HG03571 (cell line): ENCODE results near the gene HCN4.

Source experiments
- ATAC-seq: cut with Tn5 transposase; IDR thresholded peaks from one replicate; pipeline ENCODE4 v1.9.1; 2021; ENCODE audit not compliant: unreplicated experiment

Gene HCN4

DNA sequence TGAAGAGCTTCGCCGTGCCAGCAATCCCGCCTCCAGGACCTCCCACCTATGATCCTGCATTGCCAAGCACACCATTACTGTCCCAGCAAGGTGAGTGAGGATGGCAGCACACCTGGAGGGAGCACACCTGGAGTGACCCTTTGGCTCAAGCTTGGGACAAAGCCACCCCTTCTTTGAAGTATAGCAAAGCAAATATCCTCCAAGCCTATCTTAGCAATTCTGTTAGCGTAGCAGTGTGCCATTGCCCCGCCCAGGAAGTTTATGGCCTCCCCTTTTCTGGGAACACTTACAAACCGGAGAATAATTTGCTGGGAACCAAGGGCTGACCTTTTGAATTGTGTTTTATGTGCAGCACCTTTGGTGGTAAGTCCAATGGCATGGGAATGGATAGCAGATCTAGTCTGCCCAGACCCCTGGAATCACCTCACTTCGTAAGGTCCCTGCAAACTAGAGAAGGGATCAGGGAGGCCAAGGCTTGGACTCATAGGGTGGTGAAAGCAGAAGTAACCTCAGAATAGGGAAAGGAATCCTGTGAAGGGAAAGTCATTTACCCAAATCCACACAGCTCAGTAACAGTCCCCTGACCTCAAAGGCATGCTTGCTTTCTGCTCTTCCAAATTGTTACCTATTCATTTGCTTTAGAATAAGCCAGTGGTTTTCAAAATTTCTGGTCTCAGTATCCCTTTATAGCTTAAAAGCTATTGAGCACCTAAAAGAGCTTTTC, 70.1 kb downstream of the HCN4 start:
- no peak for ATAC-seq

GRCh38 chr15:73296609-73297353, 72.0 kb downstream of the HCN4 start:
- ATAC-seq: no peak

- ATAC-seq: no peak
Observed at GRCh38 chr15:73295630-73296286, 73.0 kb downstream of the HCN4 start.

DNA sequence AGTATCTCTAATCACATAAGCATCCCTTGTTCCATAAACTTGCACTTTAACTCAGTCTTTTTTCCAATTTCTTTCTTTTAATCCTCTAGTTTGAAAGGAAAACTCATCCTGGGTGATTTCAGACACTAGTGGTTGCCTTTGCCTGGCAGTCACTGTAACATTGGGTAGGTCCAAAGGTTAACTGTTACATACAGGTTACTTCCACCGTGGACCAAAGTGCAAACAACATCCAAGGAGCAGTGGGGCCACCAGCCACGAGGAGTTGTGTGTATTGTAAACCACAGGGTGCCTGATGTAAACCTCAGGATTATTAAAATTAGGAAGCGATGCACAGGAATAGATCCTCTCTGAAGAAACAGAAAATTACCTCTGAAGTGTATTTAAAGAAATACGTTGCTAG, 75.0 kb downstream of the HCN4 start:
- ATAC-seq: no peak

- no peak for ATAC-seq
Observed at GRCh38 chr15:73291441-73291840, 77.3 kb downstream of the HCN4 start.

- ATAC-seq: no peak
Observed at GRCh38 chr15:73287019-73287418, 81.7 kb downstream of the HCN4 start.

DNA sequence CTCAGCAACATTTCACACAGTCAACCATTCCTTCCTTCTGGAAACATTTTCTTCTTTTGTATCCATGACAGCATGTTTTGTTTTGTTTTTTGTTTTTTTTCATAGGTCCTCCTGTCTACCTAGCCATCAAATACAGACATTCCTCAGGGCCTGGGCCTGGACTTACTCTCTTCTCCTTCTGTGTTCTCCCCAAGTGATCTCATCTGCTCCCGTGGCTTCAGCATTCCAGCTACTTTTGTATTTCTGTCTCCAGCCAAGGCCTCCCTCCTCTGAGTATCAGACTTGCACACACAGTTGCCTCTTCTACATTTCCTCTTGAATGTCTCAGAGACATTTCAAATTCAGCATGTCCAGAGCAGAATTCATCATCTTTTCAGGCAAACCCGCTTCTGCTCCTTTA, 82.4 kb downstream of the HCN4 start:
- ATAC-seq: no peak

GRCh38 chr15:73284090-73284716, 84.6 kb downstream of the HCN4 start:
- no peak for ATAC-seq

DNA sequence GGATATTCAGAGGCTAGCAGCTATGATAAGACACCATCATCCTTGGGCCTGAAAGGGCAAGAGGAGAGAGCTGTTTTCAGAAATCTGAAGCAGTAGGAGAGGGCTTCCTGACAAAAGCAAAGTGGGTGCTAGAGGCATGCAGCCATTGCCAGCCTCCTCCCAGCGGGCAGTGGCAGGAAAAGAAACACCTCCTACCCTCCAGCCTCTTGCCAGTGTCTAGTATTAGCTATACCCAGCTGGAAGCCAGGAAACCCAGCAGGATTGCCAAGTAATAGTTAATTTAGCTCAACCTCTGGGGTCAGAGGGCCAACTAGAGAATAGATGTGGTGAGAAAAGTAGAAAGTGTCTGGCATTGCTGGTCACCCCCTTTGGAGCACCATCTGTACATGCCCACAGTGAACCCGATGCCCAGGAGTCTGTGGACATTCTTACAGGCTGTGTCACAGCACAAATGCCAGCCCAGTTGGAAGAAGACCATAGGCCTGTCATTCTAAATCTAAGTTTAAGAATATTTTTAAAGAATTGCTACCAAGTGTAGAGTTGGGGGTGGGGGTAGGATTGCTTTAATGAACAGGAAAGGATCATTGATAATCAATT, 85.3 kb downstream of the HCN4 start:
- ATAC-seq: no peak

- no peak for ATAC-seq
Observed at GRCh38 chr15:73282567-73283365, 86.0 kb downstream of the HCN4 start.

- no peak for ATAC-seq
Observed at GRCh38 chr15:73275862-73276261, 92.9 kb downstream of the HCN4 start.

- ATAC-seq: no peak
Observed at GRCh38 chr15:73273181-73274002, 95.4 kb downstream of the HCN4 start.

- ATAC-seq: no peak
Observed at GRCh38 chr15:73270366-73271097, 98.2 kb downstream of the HCN4 start.
